ENCODE results near the gene IL1RN. TPM values are rescaled to one million over a fixed set of nuclear protein-coding genes. Genes with fewer than 3 reads are reported as not detected.

The IL1RN gene
- total RNA-seq, 1 donor from 2014 or later = 2.4 TPM

Other genes starting within 250 kb of the IL1RN start
- 0.39 and 0.46 TPM in 2 replicates for gene IL37, start 216.4 kb upstream of the IL1RN start, total RNA-seq
- gene IL36G, start 149.6 kb upstream of the IL1RN start, total RNA-seq = 0.29 TPM in 1 of 2 replicates, not detected in the other
- gene IL36A, start 122.1 kb upstream of the IL1RN start, total RNA-seq = 0.32 and 0.49 TPM in 2 replicates
- not detected in 2 replicates for gene IL36B, start 74.7 kb upstream of the IL1RN start, total RNA-seq
- gene IL36RN, start 68.4 kb upstream of the IL1RN start, total RNA-seq = not detected in 2 replicates
- not detected in 2 replicates for gene IL1F10, start 59.6 kb upstream of the IL1RN start, total RNA-seq
- gene PSD4, start 46.4 kb downstream of the IL1RN start, total RNA-seq = 334 and 338 TPM in 2 replicates
- 0.59 and 0.66 TPM in 2 replicates for gene PAX8, start 151.3 kb downstream of the IL1RN start, total RNA-seq

Data from T-helper 1 cell treated with Interleukin-12 subunit alpha and Interleukin-12 subunit beta and Interleukin-4 antibody, amounts not matched to agents 30 ng/mL and 1 ng/mL, for 36 hours (primary cell).